HEK293 (cell line): ENCODE data around the gene COX10.

ENCODE experiments used
- CTCF ChIA-PET: fragments of 350-600 bp; formaldehyde crosslinking; extraction: SDS; loops from one replicate; lab custom pipeline; 2021; ENCODE audit warnings: antibody characterized with exemption; lab: Yijun Ruan, JAX
- POLR2A ChIA-PET: fragments of 300-600 bp; formaldehyde crosslinking; extraction: SDS; loops from one replicate; lab custom pipeline; 2020; ENCODE audit warnings: antibody characterized with exemption, inconsistent platforms; lab: Yijun Ruan, JAX
- H3K27ac ChIP-seq: fragments of 200-500 bp; sonication (Bioruptor generic); 2 replicates; pipeline ENCODE4 v1.5.1; 2014; ENCODE audit warnings: low read depth, low read length, control low read depth, inconsistent platforms; ENCODE audit errors: extremely low read depth
- H3K36me3 ChIP-seq, 2 experiments: fragments of 200-500 bp in 1 of 2; sonication (Bioruptor generic) in 1 of 2; 1 replicate in 1 of 2; 2 replicates in 1 of 2; pipeline ENCODE4 v1.5.1; 2014 to 2017; ENCODE audit warnings: inconsistent platforms in 2 of 2, low read length in 2 of 2; ENCODE audit not compliant: control insufficient read depth in 2 of 2, insufficient read depth in 1 of 2
- H3K4me1 ChIP-seq: fragments of 200-500 bp; sonication (Bioruptor generic); 2 replicates; pipeline ENCODE4 v1.5.1; 2014; ENCODE audit warnings: mild to moderate bottlenecking, low read length, inconsistent platforms; ENCODE audit not compliant: control insufficient read depth, insufficient read depth
- H3K4me3 ChIP-seq: 2 replicates; pipeline ENCODE4 v1.5.1; 2011; ENCODE audit warnings: low read depth, mild to moderate bottlenecking, control low read depth, low read length, moderate library complexity
- H3K9me3 ChIP-seq: fragments of 200-500 bp; sonication (Bioruptor generic); 2 replicates; pipeline ENCODE4 v1.5.1; 2014; ENCODE audit warnings: low read depth, low read length, inconsistent platforms; ENCODE audit not compliant: control insufficient read depth, insufficient read depth
- GFI1B ChIP-seq: fragments of 450-650 bp; formaldehyde crosslinking; IDR thresholded peaks from 2 replicates; pipeline ENCODE4 v1.5.1; 2016; ENCODE audit warnings: missing biosample characterization, missing genetic modification characterization
- SALL2 ChIP-seq: fragments of 450-650 bp; formaldehyde crosslinking; IDR thresholded peaks from 2 replicates; pipeline ENCODE4 v1.5.0; 2017; ENCODE audit warnings: missing biosample characterization, mild to moderate bottlenecking, missing genetic modification characterization, borderline replicate concordance
- SCRT2 ChIP-seq: fragments of 450-650 bp; formaldehyde crosslinking; IDR thresholded peaks from 2 replicates; pipeline ENCODE4 v1.5.1; 2016; ENCODE audit warnings: missing biosample characterization, missing genetic modification characterization
- SP3 ChIP-seq: fragments of 450-650 bp; formaldehyde crosslinking; IDR thresholded peaks from 2 replicates; pipeline ENCODE4 v1.5.1; 2016; ENCODE audit warnings: missing biosample characterization, missing genetic modification characterization
- YY2 ChIP-seq: fragments of 450-650 bp; formaldehyde crosslinking; IDR thresholded peaks from 2 replicates; pipeline ENCODE4 v1.5.1; 2016; ENCODE audit warnings: missing biosample characterization, missing genetic modification characterization
- ZBTB20 ChIP-seq: fragments of 450-650 bp; formaldehyde crosslinking; IDR thresholded peaks from 2 replicates; pipeline ENCODE4 v1.5.1; 2016; ENCODE audit warnings: missing biosample characterization, missing genetic modification characterization
- ZEB2 ChIP-seq: fragments of 450-650 bp; formaldehyde crosslinking; IDR thresholded peaks from 2 replicates; pipeline ENCODE4 v1.5.1; 2016; ENCODE audit warnings: missing biosample characterization, missing genetic modification characterization
- ZNF10 ChIP-seq: fragments of 450-650 bp; formaldehyde crosslinking; IDR thresholded peaks from 2 replicates; pipeline ENCODE4 v1.5.1; 2017; ENCODE audit warnings: missing biosample characterization, missing genetic modification characterization
- ZNF114 ChIP-seq: fragments of 450-650 bp; formaldehyde crosslinking; IDR thresholded peaks from 2 replicates; pipeline ENCODE4 v1.5.0; 2017; ENCODE audit warnings: missing biosample characterization, missing genetic modification characterization
- ZNF121 ChIP-seq: fragments of 450-650 bp; formaldehyde crosslinking; IDR thresholded peaks from 2 replicates; pipeline ENCODE4 v1.5.1; 2016; ENCODE audit warnings: missing biosample characterization, missing genetic modification characterization
- ZNF174 ChIP-seq: fragments of 450-650 bp; formaldehyde crosslinking; IDR thresholded peaks from 2 replicates; pipeline ENCODE4 v1.5.0; 2017; ENCODE audit warnings: missing biosample characterization, mild to moderate bottlenecking, missing genetic modification characterization
- ZNF175 ChIP-seq: fragments of 450-650 bp; formaldehyde crosslinking; IDR thresholded peaks from 2 replicates; pipeline ENCODE4 v1.5.1; 2016; ENCODE audit warnings: missing biosample characterization, missing genetic modification characterization
- ZNF202 ChIP-seq: fragments of 450-650 bp; formaldehyde crosslinking; IDR thresholded peaks from 2 replicates; pipeline ENCODE4 v1.5.1; 2016; ENCODE audit warnings: missing biosample characterization, missing genetic modification characterization, borderline replicate concordance
- ZNF221 ChIP-seq: fragments of 450-650 bp; formaldehyde crosslinking; IDR thresholded peaks from 2 replicates; pipeline ENCODE4 v1.5.1; 2017; ENCODE audit warnings: missing biosample characterization, missing genetic modification characterization, borderline replicate concordance
- ZNF324 ChIP-seq: fragments of 450-650 bp; formaldehyde crosslinking; IDR thresholded peaks from 2 replicates; pipeline ENCODE4 v1.5.1; 2016; ENCODE audit warnings: missing biosample characterization, missing genetic modification characterization
- ZNF391 ChIP-seq: fragments of 450-650 bp; formaldehyde crosslinking; IDR thresholded peaks from 2 replicates; pipeline ENCODE4 v1.5.1; 2016; ENCODE audit warnings: low read depth, missing biosample characterization, missing genetic modification characterization, borderline replicate concordance
- ZNF596 ChIP-seq: fragments of 450-650 bp; IDR thresholded peaks from 2 replicates; pipeline ENCODE4 v1.5.0; 2018; ENCODE audit warnings: missing biosample characterization, mild to moderate bottlenecking, missing genetic modification characterization, moderate library complexity
- ZNF654 ChIP-seq: fragments of 450-650 bp; formaldehyde crosslinking; IDR thresholded peaks from 2 replicates; pipeline ENCODE4 v1.5.1; 2016; ENCODE audit warnings: low read depth, missing biosample characterization, missing genetic modification characterization
- ZNF701 ChIP-seq: fragments of 450-650 bp; formaldehyde crosslinking; IDR thresholded peaks from 2 replicates; pipeline ENCODE4 v1.5.1; 2016; ENCODE audit warnings: missing biosample characterization, missing genetic modification characterization
- ZNF707 ChIP-seq: fragments of 450-650 bp; formaldehyde crosslinking; IDR thresholded peaks from 2 replicates; pipeline ENCODE4 v1.5.1; 2016; ENCODE audit warnings: missing biosample characterization, missing genetic modification characterization
- ZNF776 ChIP-seq: fragments of 450-650 bp; formaldehyde crosslinking; IDR thresholded peaks from 2 replicates; pipeline ENCODE4 v1.5.0; 2017; ENCODE audit warnings: missing biosample characterization, missing genetic modification characterization, borderline replicate concordance
- ZNF785 ChIP-seq: fragments of 450-650 bp; formaldehyde crosslinking; IDR thresholded peaks from 2 replicates; pipeline ENCODE4 v1.5.1; 2016; ENCODE audit warnings: missing biosample characterization, missing genetic modification characterization
- TF ChIP-seq, protein P1 (sequence below): fragments of 450-650 bp; formaldehyde crosslinking; IDR thresholded peaks from 2 replicates; pipeline ENCODE4 v1.5.1; 2016; ENCODE audit warnings: missing biosample characterization, missing genetic modification characterization
- TF ChIP-seq, protein P2 (sequence below): fragments of 450-650 bp; formaldehyde crosslinking; IDR thresholded peaks from 2 replicates; pipeline ENCODE4 v1.5.1; 2016; ENCODE audit warnings: missing biosample characterization, missing genetic modification characterization, low read depth
- TF ChIP-seq, protein P3 (sequence below): fragments of 450-650 bp; formaldehyde crosslinking; IDR thresholded peaks from 2 replicates; pipeline ENCODE4 v1.5.1; 2017; ENCODE audit warnings: missing biosample characterization, missing genetic modification characterization

COX10 gene

DNA sequence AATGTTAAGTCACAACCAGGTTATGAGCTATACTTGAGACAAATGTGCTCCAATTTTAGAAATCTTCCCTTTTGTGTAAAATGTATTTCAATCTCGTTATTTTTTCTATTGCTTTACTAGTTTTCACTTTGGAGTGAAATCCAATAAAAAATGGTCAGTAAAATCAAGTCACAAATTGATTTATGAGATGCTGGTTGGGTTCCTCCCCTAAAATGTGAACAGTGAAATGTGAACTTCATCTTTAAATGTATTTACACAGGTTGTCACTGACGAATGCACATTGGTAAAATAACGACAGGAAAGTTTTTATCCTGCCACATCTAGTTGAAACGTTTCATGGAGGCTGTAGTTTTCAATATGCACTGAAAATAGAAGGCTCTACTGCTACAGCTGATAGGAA lies 55.5 kb downstream of the COX10 start (continued):
- TF ChIP-seq ZEB2 (tag by site-specific recombination) = no peak
- TF ChIP-seq ZNF596 (tag by site-specific recombination) = no peak
- TF ChIP-seq ZNF654 (tag by site-specific recombination) = no peak
- TF ChIP-seq ZNF221 (tag by site-specific recombination) = no peak

DNA sequence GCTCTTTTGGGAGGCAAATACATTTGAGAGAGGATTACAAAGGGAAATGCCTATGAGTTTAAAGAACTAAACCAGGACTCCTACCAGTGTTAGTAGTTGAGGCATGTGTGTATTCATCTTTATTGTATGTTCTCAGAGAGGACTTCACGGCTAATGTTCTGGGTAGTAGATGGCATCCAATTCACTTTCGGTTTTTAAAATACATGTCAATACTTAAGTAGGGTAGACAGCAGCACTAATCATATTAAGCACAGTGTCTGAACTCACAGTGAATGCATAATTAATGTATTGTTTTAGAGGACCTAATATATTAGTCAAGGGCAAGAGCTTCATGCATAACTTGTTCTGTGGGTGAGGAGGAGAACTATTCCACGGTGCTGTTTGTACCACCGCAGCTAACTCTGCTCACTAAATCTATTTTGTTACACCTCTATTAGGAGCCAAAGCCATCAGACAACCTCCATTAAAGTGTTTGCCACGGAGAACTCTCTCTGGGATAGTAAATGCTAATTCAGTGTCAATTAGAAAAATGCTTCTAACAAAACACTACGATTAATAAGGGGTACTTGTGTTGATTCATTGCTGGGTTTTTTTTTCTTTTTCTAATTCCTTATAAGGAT lies 56.3 kb downstream of the COX10 start:
- CTCF ChIA-PET = interaction anchor here (0.6 to 1.2 kb wide), 3 partner anchors 35 to 1344 kb away, joined by 3 to 6 read pairs (median 3); no protein-coding TSS in a partner anchor
- TF ChIP-seq SCRT2 (tag by site-specific recombination) (no peak), GFI1B (tag by site-specific recombination) (no peak), ZNF174 (tag by site-specific recombination) (no peak), ZNF391 (tag by site-specific recombination) (no peak), ZNF776 (tag by site-specific recombination) (no peak), SALL2 (tag by site-specific recombination) (no peak), ZNF324 (tag by site-specific recombination) (no peak), ZNF202 (tag by site-specific recombination) (no peak), YY2 (no peak), ZNF121 (tag by site-specific recombination) (no peak)
- TF ChIP-seq, protein P1, sequence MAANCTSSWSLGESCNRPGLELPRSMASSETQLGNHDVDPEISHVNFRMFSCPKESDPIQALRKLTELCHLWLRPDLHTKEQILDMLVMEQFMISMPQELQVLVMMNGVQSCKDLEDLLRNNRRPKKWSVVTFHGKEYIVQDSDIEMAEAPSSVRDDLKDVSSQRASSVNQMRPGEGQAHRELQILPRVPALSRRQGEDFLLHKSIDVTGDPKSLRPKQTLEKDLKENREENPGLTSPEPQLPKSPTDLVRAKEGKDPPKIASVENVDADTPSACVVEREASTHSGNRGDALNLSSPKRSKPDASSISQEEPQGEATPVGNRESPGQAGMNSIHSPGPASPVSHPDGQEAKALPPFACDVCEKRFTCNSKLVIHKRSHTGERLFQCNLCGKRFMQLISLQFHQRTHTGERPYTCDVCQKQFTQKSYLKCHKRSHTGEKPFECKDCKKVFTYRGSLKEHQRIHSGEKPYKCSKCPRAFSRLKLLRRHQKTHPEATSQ = no peak
- H3K27ac ChIP-seq = no peak overlapping the region
- H3K4me3 ChIP-seq = no peak overlapping the region
- peaks cover under 1% of the 10 kb centered on the region; the same call in 1 of the 2 replicates for H3K9me3 ChIP-seq
- no peaks in the 10 kb centered on the region for H3K36me3 ChIP-seq
- H3K4me1 ChIP-seq = peaks cover 18% of the 10 kb centered on the region
- POLR2A ChIA-PET = no interaction called here

DNA sequence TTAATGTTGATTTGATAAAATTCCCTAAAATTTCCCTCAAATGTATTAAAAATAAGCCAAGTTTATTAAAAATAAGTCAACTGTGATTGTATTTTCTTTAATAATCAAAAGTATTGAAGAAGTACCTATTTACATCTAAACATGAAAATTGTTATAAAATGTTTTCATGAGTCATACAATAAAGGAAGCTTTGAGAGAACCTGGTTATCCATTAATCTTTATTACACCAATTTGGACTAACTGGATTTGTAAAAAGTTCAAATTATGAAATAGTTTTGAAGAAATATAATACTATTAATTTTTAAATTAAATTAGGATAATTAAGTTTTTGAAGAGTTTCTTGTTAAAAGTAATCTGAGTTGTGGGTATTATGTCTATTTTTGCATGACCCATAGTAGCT lies 63.8 kb downstream of the COX10 start:
- Histone ChIP-seq H3K27ac (no peak overlapping the region), H3K36me3 (no peaks in the 10 kb centered on the region), H3K9me3 (peaks cover 2% of the 10 kb centered on the region; the same call in 1 of the 2 replicates), H3K4me3 (no peak overlapping the region), H3K4me1 (no peaks in the 10 kb centered on the region)
- POLR2A ChIA-PET = no interaction called here
- CTCF ChIA-PET = no interaction called here
- TF ChIP-seq, protein P2, sequence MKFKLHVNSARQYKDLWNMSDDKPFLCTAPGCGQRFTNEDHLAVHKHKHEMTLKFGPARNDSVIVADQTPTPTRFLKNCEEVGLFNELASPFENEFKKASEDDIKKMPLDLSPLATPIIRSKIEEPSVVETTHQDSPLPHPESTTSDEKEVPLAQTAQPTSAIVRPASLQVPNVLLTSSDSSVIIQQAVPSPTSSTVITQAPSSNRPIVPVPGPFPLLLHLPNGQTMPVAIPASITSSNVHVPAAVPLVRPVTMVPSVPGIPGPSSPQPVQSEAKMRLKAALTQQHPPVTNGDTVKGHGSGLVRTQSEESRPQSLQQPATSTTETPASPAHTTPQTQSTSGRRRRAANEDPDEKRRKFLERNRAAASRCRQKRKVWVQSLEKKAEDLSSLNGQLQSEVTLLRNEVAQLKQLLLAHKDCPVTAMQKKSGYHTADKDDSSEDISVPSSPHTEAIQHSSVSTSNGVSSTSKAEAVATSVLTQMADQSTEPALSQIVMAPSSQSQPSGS = no peak
- TF ChIP-seq ZNF707 = no peak
- TF ChIP-seq ZNF114 (tag by site-specific recombination) = no peak
- no peak for TF ChIP-seq ZNF785 (tag by site-specific recombination)
- TF ChIP-seq ZNF701 (tag by site-specific recombination) = no peak
- TF ChIP-seq ZNF175 (tag by site-specific recombination) = no peak
- no peak for TF ChIP-seq SP3 (tag by site-specific recombination)
- TF ChIP-seq ZNF10 (tag by site-specific recombination) = no peak
- no peak for TF ChIP-seq ZBTB20
- TF ChIP-seq, protein P3, sequence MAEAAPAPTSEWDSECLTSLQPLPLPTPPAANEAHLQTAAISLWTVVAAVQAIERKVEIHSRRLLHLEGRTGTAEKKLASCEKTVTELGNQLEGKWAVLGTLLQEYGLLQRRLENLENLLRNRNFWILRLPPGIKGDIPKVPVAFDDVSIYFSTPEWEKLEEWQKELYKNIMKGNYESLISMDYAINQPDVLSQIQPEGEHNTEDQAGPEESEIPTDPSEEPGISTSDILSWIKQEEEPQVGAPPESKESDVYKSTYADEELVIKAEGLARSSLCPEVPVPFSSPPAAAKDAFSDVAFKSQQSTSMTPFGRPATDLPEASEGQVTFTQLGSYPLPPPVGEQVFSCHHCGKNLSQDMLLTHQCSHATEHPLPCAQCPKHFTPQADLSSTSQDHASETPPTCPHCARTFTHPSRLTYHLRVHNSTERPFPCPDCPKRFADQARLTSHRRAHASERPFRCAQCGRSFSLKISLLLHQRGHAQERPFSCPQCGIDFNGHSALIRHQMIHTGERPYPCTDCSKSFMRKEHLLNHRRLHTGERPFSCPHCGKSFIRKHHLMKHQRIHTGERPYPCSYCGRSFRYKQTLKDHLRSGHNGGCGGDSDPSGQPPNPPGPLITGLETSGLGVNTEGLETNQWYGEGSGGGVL (tag by site-specific recombination) = no peak
- no peak for TF ChIP-seq ZNF202 (tag by site-specific recombination)
